Erythroblast (primary cell): ENCODE measurements around the gene TRIM54.

Experiments used
- GATA1 ChIP-seq: IDR thresholded peaks from 2 replicates; pipeline ENCODE4 v1.6.1; 2011; ENCODE audit warnings: low read depth, mild to moderate bottlenecking, control low read depth, low read length, moderate library complexity
- POLR2A ChIP-seq: IDR thresholded peaks from 2 replicates; pipeline ENCODE4 v1.6.1; 2011; ENCODE audit warnings: mild to moderate bottlenecking, low read length

DNA sequence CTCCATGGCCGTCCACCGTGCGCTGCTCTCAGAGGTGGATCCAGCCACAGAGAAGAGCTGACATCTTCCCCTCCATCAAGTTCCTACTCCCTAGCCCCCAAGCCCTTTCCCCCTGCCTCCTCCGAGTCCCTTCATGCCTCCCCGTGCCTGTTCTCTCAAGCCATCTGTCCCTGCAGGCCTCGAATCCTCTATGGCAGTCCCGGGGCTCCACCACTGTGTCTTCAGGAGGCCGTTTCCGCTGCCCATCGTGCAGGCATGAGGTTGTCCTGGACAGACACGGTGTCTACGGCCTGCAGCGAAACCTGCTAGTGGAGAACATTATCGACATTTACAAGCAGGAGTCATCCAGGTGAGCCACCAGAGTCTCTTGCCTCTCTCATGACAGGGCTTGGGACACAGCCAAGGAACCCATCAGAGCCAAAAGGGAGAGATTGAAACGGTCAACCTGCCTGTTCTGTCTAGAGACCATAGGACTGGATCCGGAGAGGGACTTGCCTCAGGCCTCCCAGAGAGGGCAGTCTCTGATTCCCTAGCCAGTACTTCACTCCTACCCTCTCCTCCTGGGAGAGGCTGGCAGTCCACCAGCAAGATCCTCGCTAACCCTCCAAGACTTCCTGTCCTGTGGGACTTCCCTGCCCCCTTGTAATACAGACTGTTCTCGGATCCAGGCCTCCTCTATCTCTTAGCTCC, 16.3 kb downstream of the TRIM54 start:
- no peak for TF ChIP-seq POLR2A
- no peak for TF ChIP-seq GATA1
